Naive B cell (primary cell): ENCODE data around the gene OTUD6A. TPM values are rescaled to one million over a fixed set of nuclear protein-coding genes. Genes with fewer than 3 reads are reported as not detected.

Experiments used
- ATAC-seq, 2 donors: fragments of 150-1000 bp; cut with Tn5 transposase; 2 replicates each; pipeline ENCODE4 v1.10.0; 2021; ENCODE audit warnings: low read depth in 2 of 2, mild to moderate bottlenecking in 2 of 2, moderate library complexity in 2 of 2
- DNase-seq: peaks from one replicate; pipeline ENCODE4 v3.0.0; 2022
- H3K27ac Mint-ChIP-seq, 6 donors: one replicate each; pipeline ENCODE4 v1.8.0; 2020 to 2022; ENCODE audit warnings: mild to moderate bottlenecking in 6 of 6, mixed read lengths in 6 of 6, moderate library complexity in 5 of 6, inconsistent platforms in 2 of 6
- H3K27me3 Mint-ChIP-seq, 3 donors: one replicate each; pipeline ENCODE4 v1.8.0; 2021 to 2022; ENCODE audit warnings: mixed read lengths in 3 of 3, mild to moderate bottlenecking in 1 of 3
- H3K36me3 Mint-ChIP-seq, 2 donors: one replicate each; pipeline ENCODE4 v1.8.0; 2020 to 2022; ENCODE audit warnings: mixed read lengths in 2 of 2, inconsistent platforms in 1 of 2, mild to moderate bottlenecking in 1 of 2
- H3K4me1 Mint-ChIP-seq, 3 donors: one replicate each; pipeline ENCODE4 v1.8.0; 2020 to 2022; ENCODE audit warnings: mixed read lengths in 3 of 3, inconsistent platforms in 1 of 3, mild to moderate bottlenecking in 1 of 3, moderate library complexity in 1 of 3
- H3K4me3 Mint-ChIP-seq, 8 donors: one replicate each; pipeline ENCODE4 v1.8.0; 2020 to 2022; ENCODE audit warnings: mild to moderate bottlenecking in 8 of 8, mixed read lengths in 8 of 8, moderate library complexity in 8 of 8, inconsistent platforms in 2 of 8
- H3K9me3 Mint-ChIP-seq, 7 donors: one replicate each; pipeline ENCODE4 v1.8.0; 2020 to 2022; ENCODE audit warnings: mixed read lengths in 7 of 7, mild to moderate bottlenecking in 5 of 7, inconsistent platforms in 2 of 7, moderate library complexity in 1 of 7
- polyA plus RNA-seq, 6 donors: library from polyadenylated mRNA; unstranded; fragments of 300-500 nt; fragmentation: Illumina TruSeq; gene quantifications; one replicate each; pipeline ENCODE4 v1.2.3, GENCODE V29; 2021; ENCODE audit warnings: low read depth in 6 of 6

OTUD6A gene
- polyA plus RNA-seq, 6 donors from 2014 or later = not detected

DNA sequence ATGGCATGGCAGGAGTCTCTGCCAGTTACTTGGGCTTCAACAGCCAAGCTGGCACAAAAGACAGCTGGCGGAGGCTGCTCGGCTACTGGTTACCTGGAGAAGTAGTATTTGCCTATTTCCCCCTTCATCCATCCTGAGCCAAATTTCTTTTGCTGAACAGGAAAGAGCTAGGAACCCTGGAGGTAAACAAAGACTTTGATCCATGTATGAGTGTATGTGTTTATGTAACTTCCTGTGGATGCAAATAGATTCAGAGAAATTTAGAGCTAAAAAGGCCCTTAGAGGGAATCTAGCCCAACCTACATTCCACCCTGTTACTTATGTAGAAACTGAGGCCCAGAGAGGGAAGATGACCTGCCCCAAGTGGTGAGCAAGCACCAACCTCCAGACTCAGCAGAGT lies 23.7 kb upstream of the OTUD6A start:
- H3K4me3 Mint-ChIP-seq = no peak overlapping the region
- DNase-seq (no peak), ATAC-seq (no peak)
- H3K27ac Mint-ChIP-seq = no peak overlapping the region
- no peaks in the 10 kb centered on the region for H3K4me1 Mint-ChIP-seq
- no peaks in the 10 kb centered on the region for H3K36me3 Mint-ChIP-seq
- H3K9me3 Mint-ChIP-seq = peaks cover 0 to 3% (median 0%) of the 10 kb centered on the region in 7 donors
- H3K27me3 Mint-ChIP-seq = peaks cover 0 to 17% (median 0%) of the 10 kb centered on the region in 3 donors

GRCh38 chrX:70038951-70039350 lies 23.3 kb upstream of the OTUD6A start:
- H3K9me3 Mint-ChIP-seq = peaks cover 0 to 3% (median 0%) of the 10 kb centered on the region in 7 donors
- no peaks in the 10 kb centered on the region for H3K4me1 Mint-ChIP-seq
- H3K27ac Mint-ChIP-seq = no peak overlapping the region
- peaks cover 0 to 17% (median 0%) of the 10 kb centered on the region in 3 donors for H3K27me3 Mint-ChIP-seq
- DNase-seq (no peak), ATAC-seq (no peak)
- no peak overlapping the region for H3K4me3 Mint-ChIP-seq
- no peaks in the 10 kb centered on the region for H3K36me3 Mint-ChIP-seq

- Mint-ChIP-seq H3K9me3 (peaks cover 0 to 1% (median 0%) of the 10 kb centered on the region in 7 donors), H3K27me3 (peaks cover 0 to 23% (median 0%) of the 10 kb centered on the region in 3 donors), H3K4me3 (no peak overlapping the region), H3K36me3 (no peaks in the 10 kb centered on the region), H3K27ac (no peak overlapping the region), H3K4me1 (no peaks in the 10 kb centered on the region)
- ATAC-seq (no peak), DNase-seq (no peak)
These were observed 22.5 kb upstream of the OTUD6A start for GRCh38 chrX:70039758-70040157.

DNA sequence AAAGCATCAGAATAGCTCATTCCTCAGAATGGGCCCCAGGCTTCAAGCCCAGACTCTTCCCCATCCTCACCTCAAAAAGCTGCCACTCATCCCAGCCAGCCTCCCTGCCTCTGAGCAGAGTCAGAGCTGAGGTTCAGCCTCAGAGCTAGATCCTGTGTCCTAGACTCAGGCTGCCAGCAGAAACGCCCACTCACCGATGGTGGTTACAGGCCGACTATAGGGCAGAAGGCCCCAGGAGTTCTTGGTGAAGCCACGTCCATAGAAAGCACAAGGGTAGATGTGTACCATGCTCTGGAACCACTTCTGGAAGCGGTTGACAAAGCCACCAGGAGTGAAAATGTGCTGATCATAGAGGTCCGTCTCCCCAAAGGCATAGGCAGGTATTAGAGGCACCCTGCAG lies 20.3 kb upstream of the OTUD6A start:
- Mint-ChIP-seq H3K4me1 (no peaks in the 10 kb centered on the region), H3K36me3 (no peaks in the 10 kb centered on the region), H3K9me3 (peaks cover 0 to 1% (median 0%) of the 10 kb centered on the region in 7 donors), H3K27me3 (peaks cover 0 to 24% (median 0%) of the 10 kb centered on the region in 3 donors), H3K27ac (no peak overlapping the region), H3K4me3 (no peak overlapping the region)
- no peak for DNase-seq
- no peak for ATAC-seq

DNA sequence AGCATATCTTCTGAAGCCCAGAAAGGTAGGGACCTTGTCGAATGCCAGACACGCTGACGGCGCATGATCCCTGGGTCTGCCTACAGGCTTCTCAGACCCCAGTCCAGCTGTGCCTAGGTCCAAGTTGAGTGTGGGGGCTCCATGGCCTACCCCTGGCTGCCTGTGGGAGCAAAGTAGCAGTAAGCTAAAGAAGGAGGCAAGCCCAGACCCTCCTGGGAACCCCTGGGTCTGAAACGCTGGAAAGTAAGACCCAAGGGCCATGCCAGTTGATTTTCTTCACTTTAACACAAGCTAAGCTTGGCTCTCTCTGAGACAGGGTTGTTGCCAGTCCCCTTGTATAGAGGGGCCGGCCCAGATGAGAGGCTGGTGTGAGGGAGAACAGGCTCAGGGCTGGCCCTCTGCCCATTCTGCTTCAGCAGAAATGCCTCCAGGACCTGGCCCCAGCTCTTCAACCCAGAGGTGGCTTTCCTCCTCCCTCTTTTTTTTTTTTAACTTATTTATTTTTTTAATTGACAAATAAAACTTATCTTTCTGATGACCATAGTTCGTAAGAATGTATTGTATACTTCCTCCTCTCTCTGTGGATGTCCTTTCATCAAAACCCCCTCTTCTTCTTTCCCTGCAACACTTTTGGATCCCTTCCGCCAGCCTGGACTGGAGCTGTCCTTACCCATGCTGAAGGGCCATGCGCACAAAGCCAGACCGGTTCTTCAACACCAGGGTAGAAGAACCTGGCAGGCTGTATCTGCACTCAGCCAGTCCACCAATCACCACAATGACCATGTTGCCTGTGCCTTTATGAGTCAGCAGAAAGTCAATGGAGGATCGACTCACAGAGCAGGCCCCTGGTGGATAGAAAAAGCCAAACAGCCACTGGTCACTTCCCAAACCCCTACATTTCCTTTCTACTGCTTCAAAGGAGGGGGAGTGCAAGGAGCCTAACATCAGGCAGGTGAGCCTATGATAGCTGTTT lies 19.6 kb upstream of the OTUD6A start:
- DNase-seq (no peak), ATAC-seq (no peak)
- Mint-ChIP-seq H3K4me1 (no peaks in the 10 kb centered on the region), H3K9me3 (peaks cover 0 to 1% (median 0%) of the 10 kb centered on the region in 7 donors), H3K36me3 (no peaks in the 10 kb centered on the region), H3K27me3 (peaks cover 0 to 24% (median 0%) of the 10 kb centered on the region in 3 donors), H3K4me3 (no peak overlapping the region), H3K27ac (no peak overlapping the region)

DNA sequence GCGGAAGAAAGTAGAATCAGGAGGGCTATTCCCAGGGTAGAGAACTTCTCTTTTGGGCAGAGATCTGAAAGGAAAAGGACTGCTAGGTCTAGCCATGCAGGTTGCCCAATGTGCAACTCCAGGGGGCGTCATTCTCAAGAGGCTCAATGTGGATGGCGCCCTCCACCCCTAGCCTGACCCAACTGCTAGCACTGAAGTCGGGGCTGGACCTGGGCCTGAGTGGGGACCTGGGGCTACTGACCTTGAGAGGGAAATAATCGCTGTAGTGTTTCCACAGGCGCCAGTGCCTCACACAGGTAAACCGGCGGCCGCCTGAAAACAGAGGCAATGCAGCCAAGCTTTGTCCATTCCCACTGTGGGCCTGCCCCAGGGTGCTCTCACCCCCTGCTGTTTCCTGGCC lies 18.6 kb upstream of the OTUD6A start:
- DNase-seq (no peak), ATAC-seq (no peak)
- peaks cover 0 to 1% (median 0%) of the 10 kb centered on the region in 7 donors for H3K9me3 Mint-ChIP-seq
- no peak overlapping the region for H3K27ac Mint-ChIP-seq
- no peaks in the 10 kb centered on the region for H3K36me3 Mint-ChIP-seq
- no peak overlapping the region for H3K4me3 Mint-ChIP-seq
- peaks cover 0 to 34% (median 0%) of the 10 kb centered on the region in 3 donors for H3K27me3 Mint-ChIP-seq
- no peaks in the 10 kb centered on the region for H3K4me1 Mint-ChIP-seq

DNA sequence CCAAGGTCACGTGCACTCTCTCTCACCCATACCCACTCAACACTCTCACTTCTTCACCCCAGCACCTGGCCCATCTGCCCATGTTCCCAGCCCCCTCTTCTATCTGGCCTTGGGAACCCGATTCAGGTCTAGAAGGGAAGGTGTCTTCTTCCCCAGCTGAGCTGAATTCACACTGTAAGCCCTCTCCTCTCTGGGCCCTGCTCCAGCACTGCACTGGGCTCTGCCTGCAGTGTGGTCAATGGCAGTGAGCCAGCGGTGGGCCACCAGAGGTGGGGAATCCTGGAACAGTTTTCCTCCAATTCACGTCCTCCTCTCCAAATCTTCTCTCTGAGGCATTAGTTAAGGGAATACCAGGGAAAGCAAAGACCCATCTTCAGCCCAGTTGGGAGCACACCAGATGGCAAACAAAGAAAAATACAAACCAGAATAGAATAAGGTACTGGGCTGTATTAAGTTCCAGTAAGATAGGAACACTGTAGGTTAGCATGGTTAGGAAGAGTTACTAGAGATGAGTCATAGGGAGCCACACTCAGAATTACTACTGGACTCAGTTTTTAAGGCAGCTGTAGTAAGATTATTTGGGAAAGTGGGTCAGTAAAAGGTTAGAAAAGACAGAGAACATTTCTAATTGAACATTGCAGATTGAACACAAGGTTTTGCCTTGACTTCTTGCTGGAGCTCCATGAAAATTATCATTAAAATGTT lies 17.6 kb upstream of the OTUD6A start:
- ATAC-seq = no peak
- Mint-ChIP-seq H3K9me3 (peaks cover 0 to 1% (median 0%) of the 10 kb centered on the region in 7 donors), H3K27ac (no peak overlapping the region)

DNA sequence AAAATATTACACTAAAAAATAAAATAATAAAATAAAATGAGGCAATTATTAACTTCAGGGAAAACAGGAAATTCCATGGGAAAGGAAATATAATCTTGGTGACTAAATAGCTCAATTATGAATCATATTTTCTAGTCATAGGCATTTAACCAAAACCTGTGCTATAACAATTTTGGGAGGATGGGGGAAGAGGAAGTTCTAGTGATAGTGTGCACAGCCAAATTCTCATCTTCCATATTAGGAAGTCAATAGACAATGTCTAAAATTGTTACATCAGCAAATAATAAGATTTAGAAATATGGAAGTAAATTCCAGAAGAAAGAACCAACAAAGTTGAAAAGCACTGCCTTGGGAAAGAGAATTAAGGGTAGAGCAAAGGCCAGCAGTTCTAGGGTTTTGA lies 15.3 kb upstream of the OTUD6A start:
- DNase-seq = no peak
- Mint-ChIP-seq H3K4me1 (no peaks in the 10 kb centered on the region), H3K4me3 (no peak overlapping the region), H3K36me3 (no peaks in the 10 kb centered on the region), H3K9me3 (no peaks in the 10 kb centered on the region), H3K27ac (no peak overlapping the region), H3K27me3 (peaks cover 0 to 37% (median 2%) of the 10 kb centered on the region in 3 donors)
- ATAC-seq = no peak

More for the DNA sequence above, 17.6 kb upstream of the OTUD6A start:
- Mint-ChIP-seq H3K36me3 (no peaks in the 10 kb centered on the region), H3K4me1 (no peaks in the 10 kb centered on the region), H3K4me3 (no peak overlapping the region), H3K27me3 (peaks cover 0 to 35% (median 0%) of the 10 kb centered on the region in 3 donors)
- DNase-seq = no peak

DNA sequence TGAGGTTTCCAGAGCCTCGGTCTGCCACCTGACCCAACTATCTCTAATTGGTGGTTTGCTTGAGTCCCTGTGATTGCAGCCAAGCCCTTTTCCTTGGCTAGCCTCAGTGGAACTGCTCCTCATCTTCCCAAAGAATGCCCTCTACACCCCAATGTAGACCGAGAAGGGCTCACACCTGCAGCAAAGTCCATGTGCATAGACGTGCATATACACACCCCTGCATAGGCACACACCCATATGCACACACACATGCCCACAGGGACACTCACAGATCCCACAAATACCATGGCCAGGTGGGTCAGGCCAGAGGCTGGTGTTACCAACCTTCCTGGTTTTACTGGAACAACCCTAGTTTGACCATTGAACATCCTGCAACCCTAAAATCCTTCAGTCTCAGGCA lies 12.9 kb upstream of the OTUD6A start:
- Mint-ChIP-seq H3K4me3 (no peak overlapping the region), H3K4me1 (no peaks in the 10 kb centered on the region), H3K9me3 (no peaks in the 10 kb centered on the region), H3K27ac (no peak overlapping the region), H3K27me3 (peaks cover 0 to 35% (median 9%) of the 10 kb centered on the region in 3 donors), H3K36me3 (no peaks in the 10 kb centered on the region)
- ATAC-seq (no peak), DNase-seq (no peak)

DNA sequence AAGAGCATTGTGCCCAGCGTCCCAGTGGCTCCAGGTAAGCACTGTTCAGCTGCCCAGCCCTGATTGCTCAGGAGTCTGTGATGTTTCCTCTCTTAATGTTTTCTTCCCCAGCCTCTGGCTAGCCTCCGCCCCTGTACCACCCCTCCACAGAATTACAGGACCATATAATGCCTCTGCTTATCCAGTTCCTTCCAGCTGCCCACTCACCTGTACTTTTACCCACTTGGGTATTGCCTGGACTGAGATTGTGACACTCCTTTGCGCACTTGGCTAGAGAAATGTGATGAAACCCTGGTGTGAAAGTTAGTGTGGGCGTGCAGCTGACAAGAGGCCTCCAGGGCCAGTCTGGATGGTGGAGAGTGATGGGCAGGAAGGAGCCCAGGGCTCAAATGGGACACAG lies 12.3 kb upstream of the OTUD6A start, which contains the start of gene AWAT2:
Gene AWAT2, minus strand, starts transcription at position 14 of the 400 bp plus-strand sequence. Its CDS starts 6 bp downstream, at position 8.
- ATAC-seq (no peak), DNase-seq (no peak)
- H3K27ac Mint-ChIP-seq = no peak within 1 kb of the TSS

DNA sequence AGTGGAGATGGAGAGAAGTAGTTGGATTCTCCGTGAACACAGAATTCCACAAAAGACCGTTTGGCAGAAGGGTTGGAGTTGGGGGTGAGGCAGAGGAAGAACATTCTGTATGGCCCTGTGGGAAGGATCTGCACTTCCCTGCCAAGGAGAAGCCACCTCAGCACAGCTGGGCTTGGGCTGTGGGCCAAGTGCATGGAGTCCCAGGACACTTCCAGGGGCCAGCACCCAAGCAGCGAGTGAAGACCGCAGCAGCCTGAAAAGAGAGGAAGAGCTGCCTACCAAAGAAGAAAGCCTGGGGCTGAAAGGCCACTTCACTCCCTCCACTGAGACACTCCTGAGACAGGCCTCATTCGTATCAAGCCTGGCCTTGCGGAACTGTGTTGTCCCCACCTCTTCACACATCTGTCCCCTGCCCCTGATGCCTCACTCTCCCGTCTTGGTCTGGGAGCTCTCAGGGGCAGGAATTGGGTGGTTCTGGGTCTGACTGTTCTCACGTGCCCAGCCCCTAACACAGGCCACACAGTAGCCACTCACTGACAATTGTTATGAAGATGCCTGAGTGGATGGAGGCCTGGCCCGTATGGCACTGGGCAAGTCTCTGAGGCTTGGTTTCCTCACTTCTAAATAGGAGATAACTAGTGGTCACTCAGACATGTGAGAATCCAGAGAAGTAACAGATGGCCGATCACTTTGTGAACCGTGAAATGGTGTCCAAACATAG lies 9.2 kb upstream of the OTUD6A start:
- no peaks in the 10 kb centered on the region for H3K9me3 Mint-ChIP-seq
- H3K27ac Mint-ChIP-seq = no peak overlapping the region
- ATAC-seq = no peak
- H3K4me3 Mint-ChIP-seq = no peak overlapping the region
- H3K4me1 Mint-ChIP-seq = no peaks in the 10 kb centered on the region
- H3K36me3 Mint-ChIP-seq = no peaks in the 10 kb centered on the region
- no peak for DNase-seq
- H3K27me3 Mint-ChIP-seq = peaks cover 0 to 40% (median 9%) of the 10 kb centered on the region in 3 donors

More for the DNA sequence above, 12.3 kb upstream of the OTUD6A start, which contains the start of gene AWAT2:
- H3K36me3 Mint-ChIP-seq = no peaks in the 10 kb centered on the region
- no peak within 1 kb of the TSS for H3K4me3 Mint-ChIP-seq
- no peaks in the 10 kb centered on the region for H3K9me3 Mint-ChIP-seq
- H3K4me1 Mint-ChIP-seq = no peaks in the 10 kb centered on the region
- peaks cover 0 to 31% (median 9%) of the 10 kb centered on the region in 3 donors for H3K27me3 Mint-ChIP-seq

DNA sequence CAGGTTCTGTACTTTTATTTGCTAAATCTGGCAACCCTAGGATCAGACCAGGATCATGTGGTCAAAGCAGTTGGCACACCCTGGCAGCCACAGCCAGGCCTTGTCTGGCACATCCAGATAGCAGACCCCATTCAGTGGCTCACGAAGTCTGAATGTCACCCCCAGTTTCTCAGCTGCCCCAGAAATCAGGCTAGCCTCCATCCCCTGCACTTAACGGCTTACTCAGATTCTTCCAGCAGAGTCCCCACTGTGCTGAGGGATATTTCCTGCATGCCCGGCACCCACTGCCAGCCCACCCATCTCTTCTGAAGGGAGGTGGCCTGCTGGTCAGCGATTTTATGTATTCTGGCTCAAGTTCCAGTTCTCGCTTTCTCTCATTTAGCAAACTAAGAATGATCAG lies 7.9 kb upstream of the OTUD6A start:
- Mint-ChIP-seq H3K36me3 (no peaks in the 10 kb centered on the region), H3K9me3 (no peaks in the 10 kb centered on the region), H3K27me3 (peaks cover 0 to 35% (median 9%) of the 10 kb centered on the region in 3 donors), H3K4me3 (no peak overlapping the region), H3K4me1 (no peaks in the 10 kb centered on the region), H3K27ac (no peak overlapping the region)
- DNase-seq = no peak
- ATAC-seq = no peak

DNA sequence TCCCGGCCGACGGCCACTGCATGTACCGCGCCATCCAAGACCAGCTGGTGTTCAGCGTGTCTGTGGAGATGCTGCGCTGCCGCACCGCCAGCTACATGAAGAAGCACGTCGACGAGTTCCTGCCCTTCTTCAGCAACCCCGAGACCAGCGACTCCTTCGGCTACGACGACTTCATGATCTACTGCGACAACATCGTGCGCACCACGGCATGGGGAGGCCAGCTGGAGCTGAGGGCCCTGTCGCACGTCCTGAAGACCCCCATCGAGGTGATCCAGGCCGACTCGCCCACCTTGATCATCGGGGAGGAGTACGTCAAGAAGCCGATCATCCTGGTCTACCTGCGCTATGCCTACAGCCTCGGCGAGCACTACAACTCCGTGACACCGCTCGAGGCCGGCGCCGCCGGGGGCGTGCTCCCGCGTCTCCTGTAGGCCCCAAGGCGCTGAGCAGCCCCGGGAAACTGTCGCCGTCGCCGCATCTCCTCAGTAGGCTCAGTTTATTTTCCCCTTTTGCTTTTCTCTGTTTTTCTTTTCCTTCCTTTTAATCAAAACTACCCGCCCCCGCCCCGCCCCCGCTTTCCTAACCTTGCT lies 799 bp downstream of the OTUD6A start:
- peaks cover 0 to 7% (median 4%) of the 10 kb centered on the region in 7 donors for H3K9me3 Mint-ChIP-seq
- H3K4me3 Mint-ChIP-seq = no peak overlapping the region
- no peaks in the 10 kb centered on the region for H3K36me3 Mint-ChIP-seq
- ATAC-seq (no peak), DNase-seq (no peak)
- no peak overlapping the region for H3K27ac Mint-ChIP-seq
- peaks cover 0 to 31% (median 21%) of the 10 kb centered on the region in 3 donors for H3K27me3 Mint-ChIP-seq
- H3K4me1 Mint-ChIP-seq = no peaks in the 10 kb centered on the region
